ENCODE data around the gene EDEM3.
"Not testable (repeated sequence)": the region's sequence is repeated elsewhere in the genome, so short reads cannot be mapped to it uniquely, and the experiment has no call there.

Gene EDEM3

GRCh38 chr1:184734980-184735379, 19.7 kb downstream of the EDEM3 start:
- DNase-seq: no peak

- no peak for DNase-seq
These were observed 29.8 kb downstream of the EDEM3 start for GRCh38 chr1:184724843-184725242.

GRCh38 chr1:184716158-184716557, 38.5 kb downstream of the EDEM3 start:
- no peak for DNase-seq

GRCh38 chr1:184709418-184709817, 45.2 kb downstream of the EDEM3 start:
- no peak for DNase-seq

- no peak for DNase-seq
These were observed 46.5 kb downstream of the EDEM3 start for GRCh38 chr1:184708084-184708676.

- no peak for DNase-seq
These were observed 49.4 kb downstream of the EDEM3 start for GRCh38 chr1:184705271-184705670.

GRCh38 chr1:184701816-184702215, 52.8 kb downstream of the EDEM3 start:
- no peak for DNase-seq

- no peak for DNase-seq
These were observed 55.7 kb downstream of the EDEM3 start for GRCh38 chr1:184698969-184699368.

GRCh38 chr1:184698016-184698415, 56.6 kb downstream of the EDEM3 start:
- DNase-seq: no peak

- DNase-seq: no peak
These were observed 58.3 kb downstream of the EDEM3 start for GRCh38 chr1:184696403-184696802.

GRCh38 chr1:184695023-184695422, 59.6 kb downstream of the EDEM3 start:
- DNase-seq: no peak

GRCh38 chr1:184693011-184693410, 61.6 kb downstream of the EDEM3 start:
- no peak for DNase-seq

GRCh38 chr1:184691719-184692324, 62.8 kb downstream of the EDEM3 start:
- no peak for DNase-seq

GRCh38 chr1:184686540-184686939, 68.1 kb downstream of the EDEM3 start:
- no peak for DNase-seq

- no peak for DNase-seq
These were observed 69.5 kb downstream of the EDEM3 start for GRCh38 chr1:184685116-184685515.

- DNase-seq: no peak
These were observed 70.2 kb downstream of the EDEM3 start for GRCh38 chr1:184684285-184685074.

GRCh38 chr1:184682956-184683355, 71.7 kb downstream of the EDEM3 start:
- no peak for DNase-seq

- DNase-seq: not testable (repeated sequence)
These were observed 73.9 kb downstream of the EDEM3 start for GRCh38 chr1:184680611-184681225.

- DNase-seq: not testable (repeated sequence)
These were observed 75.2 kb downstream of the EDEM3 start for GRCh38 chr1:184679472-184679871.

- DNase-seq: no peak
These were observed 77.3 kb downstream of the EDEM3 start for GRCh38 chr1:184677344-184677743.

- DNase-seq: no peak
These were observed 81.4 kb downstream of the EDEM3 start for GRCh38 chr1:184673305-184673704.

- no peak for DNase-seq
These were observed 82.5 kb downstream of the EDEM3 start for GRCh38 chr1:184672013-184672726.

GRCh38 chr1:184669391-184669790, 85.3 kb downstream of the EDEM3 start:
- no peak for DNase-seq

Measured in activated T-cell treated with anti-CD3 and anti-CD28 coated beads, Interleukin-2, amount 50 U/mL, for 48 hours (primary cell).